Mesothelial cell of epicardium (in vitro differentiated cells): ENCODE results near the gene CASZ1. TPM values are rescaled to one million over a fixed set of nuclear protein-coding genes. Genes with fewer than 3 reads are reported as not detected.

Experiments used
- DNase-seq, 2 experiments: peaks; one replicate each; pipeline ENCODE4 v3.0.0; 2021; ENCODE audit warnings: low spot score in 2 of 2; ENCODE audit not compliant: unreplicated experiment in 2 of 2
- H3K27ac Mint-ChIP-seq: 2 replicates; pipeline ENCODE4 v1.8.0; 2021; ENCODE audit warnings: mixed read lengths
- H3K27me3 Mint-ChIP-seq: 2 replicates; pipeline ENCODE4 v1.8.0; 2021; ENCODE audit warnings: low read depth, mixed read lengths
- H3K36me3 Mint-ChIP-seq: 2 replicates; pipeline ENCODE4 v1.8.0; 2021; ENCODE audit warnings: mixed read lengths
- H3K4me1 Mint-ChIP-seq: 2 replicates; pipeline ENCODE4 v1.8.0; 2021; ENCODE audit warnings: mixed read lengths
- H3K4me3 Mint-ChIP-seq: 2 replicates; pipeline ENCODE4 v1.8.0; 2021; ENCODE audit warnings: mild to moderate bottlenecking, moderate library complexity, mixed read lengths
- H3K9me3 Mint-ChIP-seq: 2 replicates; pipeline ENCODE4 v1.8.0; 2021; ENCODE audit warnings: mixed read lengths
- total RNA-seq: library from RNA; stranded (reverse); gene quantifications from 3 replicates; pipeline ENCODE4 v1.2.1, GENCODE V29; 2021
- TF ChIP-seq, protein P1 (sequence below): fragments of 200-600 bp; sonication (generic); IDR thresholded peaks from one replicate; pipeline ENCODE4 v1.5.0; 2021; ENCODE audit warnings: antibody characterized with exemption; ENCODE audit not compliant: unreplicated experiment

CASZ1 gene
- total RNA-seq, 1 donor from 2014 or later: 8.9 TPM

DNA sequence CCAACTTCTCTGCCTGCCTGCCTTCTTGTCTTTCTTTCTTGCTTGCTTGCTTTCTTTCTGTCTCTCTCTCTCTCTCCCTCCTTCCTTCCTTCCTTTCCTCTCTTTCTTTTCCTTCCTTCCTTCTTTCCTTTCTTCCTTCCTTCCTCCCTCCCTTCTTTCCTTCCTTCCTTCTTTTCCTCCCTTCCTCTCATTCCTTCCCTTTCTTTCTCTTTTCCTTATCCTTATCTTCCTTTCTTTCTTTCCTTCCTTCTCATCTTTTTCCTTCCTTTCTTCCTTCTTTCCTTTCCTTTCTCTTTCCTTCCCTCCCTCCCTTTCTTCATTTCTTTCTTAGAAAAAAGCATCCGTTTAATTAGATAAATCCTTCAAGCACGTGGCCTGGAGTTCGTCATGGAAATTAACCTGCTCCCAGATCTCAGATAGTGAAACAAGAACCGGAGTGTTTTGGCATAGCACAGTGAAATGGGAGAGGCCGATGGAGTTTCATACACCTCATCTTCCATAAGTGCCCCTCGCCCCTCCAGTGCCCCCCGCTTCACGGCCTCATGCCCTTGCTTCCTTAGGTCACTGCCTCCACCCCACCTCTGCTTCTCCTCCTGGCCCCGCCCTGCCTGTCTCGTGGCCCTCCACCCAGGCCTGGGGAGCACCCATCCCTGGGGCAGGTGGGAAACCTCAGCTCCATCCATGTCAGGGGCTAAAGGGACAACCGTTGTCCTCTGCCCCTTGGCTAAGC is 11.3 kb downstream of the CASZ1 start:
- Mint-ChIP-seq H3K27ac (no peak overlapping the region), H3K4me1 (peaks cover 3% of the 10 kb centered on the region), H3K36me3 (no peaks in the 10 kb centered on the region), H3K27me3 (peaks cover 37% of the 10 kb centered on the region), H3K9me3 (no peaks in the 10 kb centered on the region), H3K4me3 (no peak overlapping the region)
- TF ChIP-seq, protein P1, sequence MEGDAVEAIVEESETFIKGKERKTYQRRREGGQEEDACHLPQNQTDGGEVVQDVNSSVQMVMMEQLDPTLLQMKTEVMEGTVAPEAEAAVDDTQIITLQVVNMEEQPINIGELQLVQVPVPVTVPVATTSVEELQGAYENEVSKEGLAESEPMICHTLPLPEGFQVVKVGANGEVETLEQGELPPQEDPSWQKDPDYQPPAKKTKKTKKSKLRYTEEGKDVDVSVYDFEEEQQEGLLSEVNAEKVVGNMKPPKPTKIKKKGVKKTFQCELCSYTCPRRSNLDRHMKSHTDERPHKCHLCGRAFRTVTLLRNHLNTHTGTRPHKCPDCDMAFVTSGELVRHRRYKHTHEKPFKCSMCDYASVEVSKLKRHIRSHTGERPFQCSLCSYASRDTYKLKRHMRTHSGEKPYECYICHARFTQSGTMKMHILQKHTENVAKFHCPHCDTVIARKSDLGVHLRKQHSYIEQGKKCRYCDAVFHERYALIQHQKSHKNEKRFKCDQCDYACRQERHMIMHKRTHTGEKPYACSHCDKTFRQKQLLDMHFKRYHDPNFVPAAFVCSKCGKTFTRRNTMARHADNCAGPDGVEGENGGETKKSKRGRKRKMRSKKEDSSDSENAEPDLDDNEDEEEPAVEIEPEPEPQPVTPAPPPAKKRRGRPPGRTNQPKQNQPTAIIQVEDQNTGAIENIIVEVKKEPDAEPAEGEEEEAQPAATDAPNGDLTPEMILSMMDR: no peak
- no peak for DNase-seq

DNA sequence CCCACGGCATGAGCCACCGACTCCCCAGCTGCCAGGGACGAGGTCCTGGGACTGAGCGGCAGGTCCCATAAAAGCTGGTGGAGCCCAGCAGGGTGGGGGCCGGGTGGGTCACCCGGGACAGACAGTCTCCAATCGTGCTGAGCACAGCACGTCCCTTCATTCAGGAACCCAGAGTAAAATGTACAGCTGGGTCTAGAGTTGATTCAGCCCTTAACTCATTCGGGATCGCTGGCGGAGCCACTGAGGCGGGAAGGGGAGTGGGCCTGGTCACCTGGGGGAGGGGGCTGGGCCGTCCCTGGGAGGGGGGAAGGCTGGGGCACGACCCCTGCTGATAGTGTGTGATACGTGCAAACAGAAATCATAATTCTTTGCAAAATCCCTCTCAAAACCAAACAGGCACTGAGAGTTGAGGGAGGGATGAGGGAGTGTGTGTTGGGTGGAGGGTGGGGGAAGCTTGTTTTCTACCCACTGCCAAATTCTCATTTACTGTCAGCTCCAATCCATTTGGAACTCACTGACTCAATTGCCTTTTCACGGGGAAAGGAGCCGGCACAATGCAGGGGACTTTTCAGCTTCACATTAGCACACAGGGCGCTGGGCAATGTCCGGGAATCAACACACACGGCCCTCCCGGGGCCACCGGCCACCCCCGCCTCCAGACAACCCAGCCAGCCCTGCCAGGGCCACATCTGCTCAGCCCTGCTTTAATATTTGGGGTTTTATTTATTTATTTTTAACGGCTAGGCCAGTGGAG is 13.8 kb downstream of the CASZ1 start:
- Mint-ChIP-seq H3K4me3 (no peak overlapping the region), H3K27ac (no peak overlapping the region), H3K9me3 (no peaks in the 10 kb centered on the region), H3K4me1 (peaks cover 9% of the 10 kb centered on the region), H3K27me3 (peaks cover 27% of the 10 kb centered on the region), H3K36me3 (no peaks in the 10 kb centered on the region)
- DNase-seq: no peak
- TF ChIP-seq, protein P1: no peak

DNA sequence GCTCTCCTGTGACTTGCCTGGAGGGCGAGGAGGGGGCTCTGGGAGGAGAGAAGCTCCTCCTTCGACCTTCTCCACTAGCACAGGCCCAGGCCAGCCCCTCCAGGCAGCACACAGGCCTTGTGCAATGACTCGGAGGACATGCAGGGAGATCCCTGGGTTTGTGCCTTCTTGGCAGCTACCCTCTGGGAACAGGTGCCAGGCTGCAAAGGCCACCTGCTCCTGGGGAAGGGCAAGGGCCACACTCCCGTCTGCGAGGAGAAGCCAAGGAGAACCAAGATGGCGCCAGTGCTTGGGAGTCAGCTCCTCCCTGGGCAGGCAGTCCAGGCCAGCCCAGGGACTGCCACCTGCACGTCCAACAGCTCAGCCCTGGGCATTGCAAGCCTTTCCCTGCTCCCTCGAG is 15.3 kb downstream of the CASZ1 start:
- no peak overlapping the region for H3K4me3 Mint-ChIP-seq

DNA sequence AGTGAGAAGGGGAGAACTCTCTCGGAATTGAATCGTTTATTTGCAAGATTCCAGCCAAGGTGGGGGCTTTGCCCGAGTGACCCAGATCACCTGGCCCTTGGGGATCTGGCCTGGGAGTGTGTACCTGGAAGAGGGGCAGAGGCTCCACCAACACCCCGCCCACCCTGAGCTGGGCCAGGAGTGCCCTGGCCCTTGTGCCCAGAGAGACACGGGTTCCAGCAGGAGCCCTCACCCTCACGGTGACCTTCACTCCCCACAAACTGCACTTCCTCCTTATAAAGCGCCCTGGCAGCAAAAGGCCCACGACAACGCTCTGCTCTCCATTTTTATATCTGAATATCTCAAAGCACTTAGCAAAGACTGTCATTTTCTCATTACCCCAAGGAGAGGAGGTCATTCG is 16.6 kb downstream of the CASZ1 start:
- Mint-ChIP-seq H3K4me1 (peaks cover 7% of the 10 kb centered on the region), H3K4me3 (no peak overlapping the region), H3K27me3 (peaks cover 8% of the 10 kb centered on the region), H3K9me3 (no peaks in the 10 kb centered on the region), H3K27ac (no peak overlapping the region), H3K36me3 (no peaks in the 10 kb centered on the region)
- no peak for DNase-seq
- TF ChIP-seq, protein P1: no peak

More for the DNA sequence above, 15.3 kb downstream of the CASZ1 start:
- TF ChIP-seq, protein P1: no peak
- DNase-seq: no peak
- Mint-ChIP-seq H3K36me3 (no peaks in the 10 kb centered on the region), H3K4me1 (peaks cover 9% of the 10 kb centered on the region), H3K27me3 (peaks cover 15% of the 10 kb centered on the region), H3K27ac (no peak overlapping the region), H3K9me3 (no peaks in the 10 kb centered on the region)

DNA sequence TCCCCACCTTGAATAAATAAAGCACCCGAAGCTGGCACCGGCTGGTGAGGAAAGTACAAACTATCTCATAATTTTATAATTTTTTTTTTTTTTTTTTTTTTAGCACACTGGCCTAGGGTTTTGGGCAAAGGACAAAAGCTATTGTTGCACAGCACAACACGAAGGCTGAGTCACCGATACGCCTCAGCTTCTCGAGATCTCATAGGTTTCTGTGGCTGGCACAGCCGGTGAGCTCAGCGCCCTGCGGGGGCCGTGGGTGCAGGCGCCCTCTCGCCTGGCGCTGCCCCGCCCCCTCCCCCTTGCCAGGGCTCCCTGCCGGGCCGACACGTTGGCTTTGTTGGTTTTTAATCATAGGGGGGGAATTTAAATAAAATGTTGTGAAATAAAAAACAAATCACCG is 17.2 kb downstream of the CASZ1 start:
- Mint-ChIP-seq H3K27me3 (peaks cover 9% of the 10 kb centered on the region), H3K9me3 (no peaks in the 10 kb centered on the region), H3K4me3 (no peak overlapping the region), H3K4me1 (peaks cover 7% of the 10 kb centered on the region), H3K27ac (no peak overlapping the region), H3K36me3 (no peaks in the 10 kb centered on the region)
- DNase-seq: no peak
- TF ChIP-seq, protein P1: no peak
